Upper lobe of left lung (tissue), 6 donors: ENCODE data around the gene HOXA7. TPM values are rescaled to one million over a fixed set of nuclear protein-coding genes. Genes with fewer than 3 reads are reported as not detected.

Experiments used
- ATAC-seq, 2 donors: fragments of 200-7000 bp; cut with Tn5 transposase; one replicate each; pipeline ENCODE4 v1.9.1; 2022; ENCODE audit warnings: mild to moderate bottlenecking in 2 of 2, moderate library complexity in 2 of 2; ENCODE audit not compliant: low FRiP score in 2 of 2
- DNase-seq, 2 donors: peaks; one replicate each; pipeline ENCODE4 v3.0.0-alpha.2; 2019 to 2020
- H3K27ac ChIP-seq, 4 donors: fragments of 200-600 bp; sonication (generic); one replicate each; pipeline ENCODE4 v1.5.1; 2016 to 2019
- H3K27me3 ChIP-seq, 4 donors: fragments of 200-600 bp; sonication (generic); one replicate each; pipeline ENCODE4 v1.5.1; 2017 to 2019
- H3K36me3 ChIP-seq, 4 donors: fragments of 200-600 bp; sonication (generic); one replicate each; pipeline ENCODE4 v1.5.1; 2016 to 2019
- H3K4me1 ChIP-seq, 4 donors: fragments of 200-600 bp; sonication (generic); one replicate each; pipeline ENCODE4 v1.5.1; 2018 to 2019
- H3K4me3 ChIP-seq, 4 donors: fragments of 200-600 bp; sonication (generic); one replicate each; pipeline ENCODE4 v1.5.1; 2017 to 2019; ENCODE audit warnings: mild to moderate bottlenecking in 2 of 4, moderate library complexity in 1 of 4
- H3K9me3 ChIP-seq, 4 donors: fragments of 200-600 bp; sonication (generic); one replicate each; pipeline ENCODE4 v1.5.1; 2018 to 2019
- EP300 ChIP-seq, 4 donors: sonication (generic); formaldehyde crosslinking; IDR thresholded peaks; one replicate each; pipeline ENCODE4 v1.5.1; 2017; ENCODE audit warnings: antibody characterized with exemption in 4 of 4, control low read depth in 2 of 4
- POLR2A ChIP-seq, 4 donors: fragments of 450-650 bp; IDR thresholded peaks; one replicate each; pipeline ENCODE4 v1.5.1; 2016 to 2017; ENCODE audit warnings: antibody characterized with exemption in 4 of 4, mild to moderate bottlenecking in 2 of 4
- POLR2AphosphoS5 ChIP-seq, 2 donors: sonication (generic); formaldehyde crosslinking; IDR thresholded peaks; one replicate each; pipeline ENCODE4 v1.5.1; 2017; ENCODE audit warnings: antibody characterized with exemption in 2 of 2
- WGBS, 2 donors: methylation state at CpG; one replicate each; pipeline ENCODE4 v1.1.5; 2017 to 2018; 5-methylcytosine and 5-hydroxymethylcytosine counted together
- total RNA-seq, 6 donors: library from RNA; depleted of rRNA in 4 of 6; stranded (reverse); fragments of >200 nt in 4 of 6; gene quantifications; one replicate each; pipeline versions ENCODE4 v1.1.0 to v1.2.1, GENCODE V29; 2016 to 2021
- TF ChIP-seq, protein P1 (sequence below), 6 experiments: fragments of 450-650 bp in 4 of 6; fragments of 200-600 bp in 2 of 6; sonication (generic) in 2 of 6; IDR thresholded peaks; one replicate each; pipeline ENCODE4 v1.5.1; 2016 to 2019; ENCODE audit warnings: antibody characterized with exemption in 6 of 6
- donor health status: DM: no; HTN: no; CAD: no; lungs with moderate emphysema.
- donor health status: DM: no; HTN: yes; CAD: no; lungs with severe emphysema.

HOXA7 gene
- total RNA-seq, 6 donors from 2014 or later = 0.46 to 3.3 (median 2.5) TPM; not detected in 2

DNA sequence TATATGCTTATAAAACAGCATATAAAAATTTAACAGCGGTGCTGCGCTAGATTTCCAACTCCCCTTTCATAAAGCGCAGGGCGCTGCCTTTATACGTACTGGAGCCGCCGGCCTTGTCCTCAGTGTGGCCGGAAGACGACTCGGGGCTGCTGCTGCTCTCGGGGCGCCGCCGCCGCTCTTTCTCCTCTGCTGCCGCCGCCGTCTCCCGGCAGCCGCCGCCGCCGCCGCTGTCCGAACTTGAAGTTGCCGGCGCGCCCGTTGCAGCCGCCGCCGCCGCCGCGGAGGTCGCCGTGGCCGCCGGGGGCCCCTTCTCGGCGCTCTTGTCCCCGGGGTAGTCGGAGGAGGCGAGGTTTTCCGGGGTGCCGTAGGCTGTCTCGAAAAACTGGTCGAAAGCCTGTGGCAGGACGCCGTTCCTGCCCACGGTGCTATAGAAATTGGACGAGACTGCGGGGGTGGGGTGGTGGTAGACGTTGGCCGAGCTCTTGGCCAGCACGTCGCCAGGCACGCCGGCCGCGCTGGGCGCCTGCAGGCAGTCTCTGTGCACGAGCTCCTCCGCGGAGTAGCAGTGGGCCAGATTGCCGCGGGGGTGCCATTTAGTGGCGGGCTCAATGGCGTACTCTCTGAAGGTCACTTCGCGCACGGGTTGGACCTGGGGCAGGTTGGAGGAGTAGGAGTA, 28.0 kb upstream of the HOXA7 start:
- Histone ChIP-seq H3K4me1 (peaks cover 45 to 57% (median 47%) of the 10 kb centered on the region in 4 donors), H3K27me3 (peaks cover 3 to 91% (median 69%) of the 10 kb centered on the region in 4 donors)

GRCh38 chr7:27183682-27184336, 27.3 kb upstream of the HOXA7 start:
- WGBS, 2 donors = 5 to 10% methylated on average over 30 of the region's 30 CpGs
- Histone ChIP-seq H3K27me3 (peaks cover 3 to 91% (median 66%) of the 10 kb centered on the region in 4 donors), H3K4me1 (peaks cover 42 to 54% (median 42%) of the 10 kb centered on the region in 4 donors), H3K27ac (no peak overlapping the region), H3K36me3 (no peaks in the 10 kb centered on the region), H3K4me3 (peak overlapping the region in 3 of 4 donors; percentile 21 to 43 (median 40)), H3K9me3 (no peaks in the 10 kb centered on the region)
- DNase-seq (no peak), ATAC-seq (no peak)
- TF ChIP-seq POLR2A (IDR thresholded peaks at IDR 0.05) (no peak), EP300 (IDR thresholded peaks at IDR 0.05) (no peak), POLR2AphosphoS5 (IDR thresholded peaks at IDR 0.05) (no peak)
- TF ChIP-seq, protein P1, sequence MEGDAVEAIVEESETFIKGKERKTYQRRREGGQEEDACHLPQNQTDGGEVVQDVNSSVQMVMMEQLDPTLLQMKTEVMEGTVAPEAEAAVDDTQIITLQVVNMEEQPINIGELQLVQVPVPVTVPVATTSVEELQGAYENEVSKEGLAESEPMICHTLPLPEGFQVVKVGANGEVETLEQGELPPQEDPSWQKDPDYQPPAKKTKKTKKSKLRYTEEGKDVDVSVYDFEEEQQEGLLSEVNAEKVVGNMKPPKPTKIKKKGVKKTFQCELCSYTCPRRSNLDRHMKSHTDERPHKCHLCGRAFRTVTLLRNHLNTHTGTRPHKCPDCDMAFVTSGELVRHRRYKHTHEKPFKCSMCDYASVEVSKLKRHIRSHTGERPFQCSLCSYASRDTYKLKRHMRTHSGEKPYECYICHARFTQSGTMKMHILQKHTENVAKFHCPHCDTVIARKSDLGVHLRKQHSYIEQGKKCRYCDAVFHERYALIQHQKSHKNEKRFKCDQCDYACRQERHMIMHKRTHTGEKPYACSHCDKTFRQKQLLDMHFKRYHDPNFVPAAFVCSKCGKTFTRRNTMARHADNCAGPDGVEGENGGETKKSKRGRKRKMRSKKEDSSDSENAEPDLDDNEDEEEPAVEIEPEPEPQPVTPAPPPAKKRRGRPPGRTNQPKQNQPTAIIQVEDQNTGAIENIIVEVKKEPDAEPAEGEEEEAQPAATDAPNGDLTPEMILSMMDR (IDR thresholded peaks at IDR 0.05) = no peak

More for the DNA sequence above, 28.0 kb upstream of the HOXA7 start:
- 5 to 6% methylated on average over 21 to 38 of the region's 72 CpGs for WGBS, 2 donors
- H3K36me3 ChIP-seq = no peaks in the 10 kb centered on the region
- TF ChIP-seq POLR2A (IDR thresholded peaks at IDR 0.05) (no peak), POLR2AphosphoS5 (IDR thresholded peaks at IDR 0.05) (no peak), EP300 (IDR thresholded peaks at IDR 0.05) (no peak)
- TF ChIP-seq, protein P1 (IDR thresholded peaks at IDR 0.05) = no peak
- no peaks in the 10 kb centered on the region for H3K9me3 ChIP-seq
- peak in 1 of 2 donors; percentile 26 for ATAC-seq
- no peak overlapping the region for H3K27ac ChIP-seq
- peak overlapping the region in 3 of 4 donors; percentile 21 to 43 (median 40) for H3K4me3 ChIP-seq
- DNase-seq = peak in 1 of 2 donors; percentile 89

GRCh38 chr7:27182861-27183681, 26.6 kb upstream of the HOXA7 start:
- Histone ChIP-seq H3K36me3 (no peaks in the 10 kb centered on the region), H3K27me3 (peaks cover 0 to 91% (median 61%) of the 10 kb centered on the region in 4 donors), H3K9me3 (no peaks in the 10 kb centered on the region), H3K4me3 (no peak overlapping the region), H3K27ac (no peak overlapping the region), H3K4me1 (peaks cover 35 to 46% (median 35%) of the 10 kb centered on the region in 4 donors)
- peak in 1 of 2 donors; percentile 52 for DNase-seq
- TF ChIP-seq, protein P1 (IDR thresholded peaks at IDR 0.05) = no peak
- no peak for TF ChIP-seq EP300 (IDR thresholded peaks at IDR 0.05)
- TF ChIP-seq POLR2AphosphoS5 (IDR thresholded peaks at IDR 0.05) = no peak
- no peak for TF ChIP-seq POLR2A (IDR thresholded peaks at IDR 0.05)
- WGBS, 2 donors = 13 to 18% methylated on average over 19 to 39 of the region's 39 CpGs
- ATAC-seq = no peak

DNA sequence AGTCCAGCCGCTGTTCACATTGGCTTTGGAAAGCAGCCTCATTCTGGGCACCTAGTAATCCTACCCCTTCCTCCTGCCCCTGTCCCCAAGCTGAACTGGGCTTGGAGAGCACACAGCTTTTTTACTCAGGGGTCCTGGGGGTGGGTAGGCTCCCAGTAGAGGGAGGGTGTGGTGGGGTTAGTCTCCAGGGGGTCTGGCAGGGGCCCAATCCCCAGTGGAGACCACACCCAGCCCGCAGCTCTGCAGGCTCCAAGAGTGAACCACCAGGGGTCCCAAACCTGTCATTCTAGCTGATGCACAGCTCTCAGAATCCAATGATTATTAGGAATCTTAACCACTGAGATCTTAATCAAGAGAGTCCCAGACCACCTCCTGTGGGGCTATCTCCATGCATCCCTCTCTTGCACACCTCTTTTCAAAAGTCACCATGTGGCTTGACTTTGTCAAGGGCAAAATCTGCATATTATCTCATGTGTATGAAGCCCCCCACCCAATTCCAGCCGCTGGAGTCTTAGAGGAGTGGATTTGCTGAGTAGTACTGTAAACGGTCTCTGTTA, 25.9 kb upstream of the HOXA7 start:
- Histone ChIP-seq H3K27ac (no peak overlapping the region), H3K4me3 (no peak overlapping the region), H3K4me1 (peaks cover 29 to 41% (median 31%) of the 10 kb centered on the region in 4 donors), H3K9me3 (no peaks in the 10 kb centered on the region), H3K27me3 (peaks cover 0 to 90% (median 56%) of the 10 kb centered on the region in 4 donors), H3K36me3 (no peaks in the 10 kb centered on the region)
- TF ChIP-seq, protein P1 (IDR thresholded peaks at IDR 0.05) = no peak
- no peak for TF ChIP-seq POLR2AphosphoS5 (IDR thresholded peaks at IDR 0.05)
- TF ChIP-seq POLR2A (IDR thresholded peaks at IDR 0.05) = no peak
- no peak for TF ChIP-seq EP300 (IDR thresholded peaks at IDR 0.05)
- 21 to 32% methylated on average over 4 of the region's 4 CpGs for WGBS, 2 donors
- ATAC-seq (no peak), DNase-seq (no peak)
